HFFc6 (cell line): ENCODE results near the gene STK32B. TPM values are rescaled to one million over a fixed set of nuclear protein-coding genes. Genes with fewer than 3 reads are reported as not detected.

Source experiments
- DNase-seq: peaks from one replicate; pipeline ENCODE4 v3.0.0-alpha.2; 2018
- H3K27ac Mint-ChIP-seq: 2 replicates; pipeline ENCODE4 v1.8.0; 2020; ENCODE audit warnings: mild to moderate bottlenecking, mixed read lengths
- H3K27me3 Mint-ChIP-seq: 2 replicates; pipeline ENCODE4 v1.8.0; 2021; ENCODE audit warnings: mild to moderate bottlenecking, moderate library complexity, mixed read lengths; ENCODE audit not compliant: insufficient read depth
- H3K36me3 Mint-ChIP-seq: 2 replicates; pipeline ENCODE4 v1.8.0; 2021; ENCODE audit warnings: low read depth, mixed read lengths
- H3K4me1 Mint-ChIP-seq: 2 replicates; pipeline ENCODE4 v1.8.0; 2020; ENCODE audit warnings: low read depth, mixed read lengths
- H3K4me3 Mint-ChIP-seq: 2 replicates; pipeline ENCODE4 v1.8.0; 2020; ENCODE audit warnings: mild to moderate bottlenecking, moderate library complexity, mixed read lengths
- H3K9me3 Mint-ChIP-seq: 2 replicates; pipeline ENCODE4 v1.8.0; 2020; ENCODE audit warnings: mild to moderate bottlenecking, mixed read lengths
- CTCF ChIP-seq: fragments of 200-600 bp; sonication (generic); IDR thresholded peaks from 2 replicates; pipeline ENCODE4 v1.5.0; 2021; ENCODE audit warnings: antibody characterized with exemption, mild to moderate bottlenecking
- total RNA-seq, 6 experiments: library from RNA; stranded (reverse); fragmentation: NEBNext Ultra II Directional; extraction: Animal tissue kit (Norgen Biotek cat#: 25700); gene quantifications; 2 replicates in 1 of 6; 3 replicates in 5 of 6; pipeline ENCODE4 v1.2.3, GENCODE V29; 2021

The STK32B gene
- total RNA-seq, 6 experiments from 2014 or later, result 0.14 to 0.33 (median 0.18) TPM; not detected in 1

DNA sequence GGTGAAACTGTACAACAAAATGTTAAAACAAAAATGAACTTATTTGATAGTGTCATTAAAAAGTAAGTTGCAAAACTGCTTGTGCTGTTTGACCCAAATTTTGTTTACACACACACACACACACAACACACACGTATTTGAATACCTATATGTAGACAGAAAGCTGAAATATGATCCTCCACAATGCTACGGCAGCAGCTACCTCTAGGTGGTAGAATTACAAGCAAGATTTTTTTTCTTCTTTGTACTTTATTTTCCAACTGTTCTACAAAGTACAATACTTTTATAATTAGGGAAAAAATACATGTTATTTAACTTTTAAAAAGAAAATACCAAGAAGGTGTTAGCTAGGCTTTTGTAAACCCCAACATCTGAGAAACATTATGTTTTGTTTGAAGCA, 33.2 kb upstream of the STK32B start:
- Mint-ChIP-seq H3K4me3 (no peak overlapping the region), H3K9me3 (no peaks in the 10 kb centered on the region)

DNA sequence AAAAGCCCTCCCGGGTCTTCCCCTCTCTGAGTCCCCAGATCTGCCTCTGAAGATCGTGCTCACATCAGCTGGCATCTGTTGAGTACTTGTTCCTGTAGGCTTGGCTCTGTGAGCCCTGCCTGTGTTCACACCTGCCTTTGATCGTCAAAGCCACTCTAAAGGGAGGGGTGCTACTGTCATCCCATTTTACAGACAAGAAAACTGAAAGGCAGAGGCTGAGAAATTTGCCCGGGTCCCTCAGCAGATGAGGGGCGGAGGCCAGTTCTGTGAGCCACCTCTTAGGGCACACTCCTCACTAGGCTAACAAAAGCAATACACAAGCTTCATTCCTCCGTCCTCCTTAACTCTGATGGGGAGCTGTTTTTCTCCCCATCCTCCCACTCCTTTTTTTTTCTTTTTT, 32.7 kb upstream of the STK32B start:
- peaks cover 2% of the 10 kb centered on the region; the same call in 1 of the 2 replicates for H3K9me3 Mint-ChIP-seq
- H3K4me1 Mint-ChIP-seq, result no peaks in the 10 kb centered on the region
- DNase-seq, result no peak
- no peak overlapping the region for H3K4me3 Mint-ChIP-seq
- no peak; the same call in 1 of the 2 replicates for TF ChIP-seq CTCF
- no peaks in the 10 kb centered on the region for H3K36me3 Mint-ChIP-seq
- H3K27me3 Mint-ChIP-seq, result peaks cover 18% of the 10 kb centered on the region
- no peak overlapping the region for H3K27ac Mint-ChIP-seq

More for the DNA sequence above, 33.2 kb upstream of the STK32B start:
- no peaks in the 10 kb centered on the region for H3K36me3 Mint-ChIP-seq
- H3K27me3 Mint-ChIP-seq, result peaks cover 16% of the 10 kb centered on the region
- TF ChIP-seq CTCF, result peak; percentile 39
- H3K4me1 Mint-ChIP-seq, result no peaks in the 10 kb centered on the region
- DNase-seq, result peak; percentile 10
- no peak overlapping the region for H3K27ac Mint-ChIP-seq

GRCh38 chr4:5019274-5019673, 32.0 kb upstream of the STK32B start, which contains the start of gene CYTL1:
Gene CYTL1 (minus strand): TSS chr4:5019458. CDS start chr4:5019445, 13 bp downstream.
- no peaks in the 10 kb centered on the region for H3K36me3 Mint-ChIP-seq
- no peak for TF ChIP-seq CTCF

GRCh38 chr4:5019796-5020195, 31.5 kb upstream of the STK32B start:
- no peak for DNase-seq
- H3K27ac Mint-ChIP-seq, result no peak overlapping the region
- no peaks in the 10 kb centered on the region for H3K36me3 Mint-ChIP-seq
- TF ChIP-seq CTCF, result no peak
- H3K27me3 Mint-ChIP-seq, result peaks cover 18% of the 10 kb centered on the region
- H3K4me1 Mint-ChIP-seq, result no peaks in the 10 kb centered on the region
- H3K4me3 Mint-ChIP-seq, result no peak overlapping the region
- H3K9me3 Mint-ChIP-seq, result peaks cover 6% of the 10 kb centered on the region; the same call in 1 of the 2 replicates

More at GRCh38 chr4:5019274-5019673, 32.0 kb upstream of the STK32B start, which contains the start of gene CYTL1:
- DNase-seq, result no peak
- Mint-ChIP-seq H3K4me1 (no peaks in the 10 kb centered on the region), H3K4me3 (no peak within 1 kb of the TSS), H3K9me3 (peaks cover 6% of the 10 kb centered on the region; the same call in 1 of the 2 replicates), H3K27ac (no peak within 1 kb of the TSS), H3K27me3 (peaks cover 18% of the 10 kb centered on the region)

- H3K9me3 Mint-ChIP-seq, result peaks cover 6% of the 10 kb centered on the region; the same call in 1 of the 2 replicates
- DNase-seq, result no peak
- H3K36me3 Mint-ChIP-seq, result no peaks in the 10 kb centered on the region
- no peaks in the 10 kb centered on the region for H3K4me1 Mint-ChIP-seq
- H3K4me3 Mint-ChIP-seq, result no peak overlapping the region
- H3K27ac Mint-ChIP-seq, result no peak overlapping the region
- no peak for TF ChIP-seq CTCF
- H3K27me3 Mint-ChIP-seq, result peaks cover 19% of the 10 kb centered on the region
Measured at GRCh38 chr4:5020341-5020740, 30.9 kb upstream of the STK32B start.
